ENCODE results near the gene PLCXD1. TPM values are rescaled to one million over a fixed set of nuclear protein-coding genes. Genes with fewer than 3 reads are reported as not detected.

The PLCXD1 gene
- total RNA-seq, 4 donors from 2014 or later, result 2.1 to 8.9 (median 2.4) TPM

GRCh38 chrX:265502-265901 lies 15.7 kb upstream of the PLCXD1 start:
- WGBS, result 94% methylated on average over 8 of the region's 8 CpGs
- DNase-seq (ENCODE audit: extremely low spot score), result no peak
- Histone ChIP-seq H3K9me3 (no peaks in the 10 kb centered on the region), H3K36me3 (no peaks in the 10 kb centered on the region), H3K27ac (replicated peaks in 1 of 4) (no peak overlapping the region), H3K4me1 (peaks cover 0 to 4% (median 0%) of the 10 kb centered on the region in 4 donors), H3K27me3 (no peaks in the 10 kb centered on the region), H3K4me3 (no peak overlapping the region)
- intact Hi-C loops (cut with DNase I), result no loop called here
- TF ChIP-seq POLR2A (IDR thresholded peaks at IDR 0.05; ENCODE audit: low read depth) (no peak), POLR2AphosphoS5 (IDR thresholded peaks at IDR 0.05) (no peak), EP300 (IDR thresholded peaks at IDR 0.05) (no peak)
- TF ChIP-seq, protein P1, sequence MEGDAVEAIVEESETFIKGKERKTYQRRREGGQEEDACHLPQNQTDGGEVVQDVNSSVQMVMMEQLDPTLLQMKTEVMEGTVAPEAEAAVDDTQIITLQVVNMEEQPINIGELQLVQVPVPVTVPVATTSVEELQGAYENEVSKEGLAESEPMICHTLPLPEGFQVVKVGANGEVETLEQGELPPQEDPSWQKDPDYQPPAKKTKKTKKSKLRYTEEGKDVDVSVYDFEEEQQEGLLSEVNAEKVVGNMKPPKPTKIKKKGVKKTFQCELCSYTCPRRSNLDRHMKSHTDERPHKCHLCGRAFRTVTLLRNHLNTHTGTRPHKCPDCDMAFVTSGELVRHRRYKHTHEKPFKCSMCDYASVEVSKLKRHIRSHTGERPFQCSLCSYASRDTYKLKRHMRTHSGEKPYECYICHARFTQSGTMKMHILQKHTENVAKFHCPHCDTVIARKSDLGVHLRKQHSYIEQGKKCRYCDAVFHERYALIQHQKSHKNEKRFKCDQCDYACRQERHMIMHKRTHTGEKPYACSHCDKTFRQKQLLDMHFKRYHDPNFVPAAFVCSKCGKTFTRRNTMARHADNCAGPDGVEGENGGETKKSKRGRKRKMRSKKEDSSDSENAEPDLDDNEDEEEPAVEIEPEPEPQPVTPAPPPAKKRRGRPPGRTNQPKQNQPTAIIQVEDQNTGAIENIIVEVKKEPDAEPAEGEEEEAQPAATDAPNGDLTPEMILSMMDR (IDR thresholded peaks at IDR 0.05), result no peak

DNA sequence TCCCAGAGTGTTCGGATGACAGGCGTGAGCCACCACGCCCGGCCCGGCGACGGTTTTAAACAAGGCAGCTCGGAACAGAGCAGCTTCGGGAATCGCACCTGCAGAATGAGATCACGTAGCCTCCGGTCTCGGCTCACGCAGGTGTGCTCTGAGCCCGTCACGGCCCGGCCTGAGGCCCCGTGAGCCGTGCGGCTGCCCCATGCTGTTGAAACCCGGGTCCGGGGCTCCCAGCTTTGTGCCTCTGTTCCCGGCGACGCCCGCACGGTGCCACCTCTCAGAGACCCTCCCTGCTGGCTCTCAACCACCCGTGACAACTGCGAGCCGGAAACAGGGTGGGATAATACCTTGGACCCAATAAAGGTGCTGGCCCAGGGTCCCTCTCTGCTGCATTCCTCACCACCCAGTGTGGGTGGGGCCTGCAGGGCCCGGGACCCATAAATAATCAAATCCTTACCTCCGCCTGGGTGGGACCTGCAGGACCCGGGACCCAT lies 13.4 kb upstream of the PLCXD1 start:
- no peak for TF ChIP-seq POLR2A (IDR thresholded peaks at IDR 0.05; ENCODE audit: low read depth)
- TF ChIP-seq EP300 (IDR thresholded peaks at IDR 0.05), result no peak
- TF ChIP-seq POLR2AphosphoS5 (IDR thresholded peaks at IDR 0.05), result no peak
- TF ChIP-seq, protein P1 (IDR thresholded peaks at IDR 0.05), result no peak
- no peak overlapping the region for H3K27ac ChIP-seq (replicated peaks in 1 of 4)
- DNase-seq (ENCODE audit: extremely low spot score), result no peak

GRCh38 chrX:270848-271367 lies 10.3 kb upstream of the PLCXD1 start:
- no peaks in the 10 kb centered on the region for H3K27me3 ChIP-seq
- no peak overlapping the region for H3K4me3 ChIP-seq
- peaks cover 6 to 8% (median 8%) of the 10 kb centered on the region in 4 donors for H3K4me1 ChIP-seq
- H3K9me3 ChIP-seq, result no peaks in the 10 kb centered on the region
- H3K27ac ChIP-seq (replicated peaks in 1 of 4), result no peak overlapping the region
- intact Hi-C loops (cut with DNase I), result no loop called here
- no peaks in the 10 kb centered on the region for H3K36me3 ChIP-seq
- no peak for TF ChIP-seq POLR2AphosphoS5 (IDR thresholded peaks at IDR 0.05)
- TF ChIP-seq, protein P1 (IDR thresholded peaks at IDR 0.05), result no peak
- TF ChIP-seq POLR2A (IDR thresholded peaks at IDR 0.05; ENCODE audit: low read depth), result no peak
- no peak for TF ChIP-seq EP300 (IDR thresholded peaks at IDR 0.05)
- WGBS, result 95% methylated on average over 8 of the region's 21 CpGs
- no peak for DNase-seq (ENCODE audit: extremely low spot score)

More for the DNA sequence above, 13.4 kb upstream of the PLCXD1 start:
- intact Hi-C loops (cut with DNase I), result no loop called here
- Histone ChIP-seq H3K9me3 (no peaks in the 10 kb centered on the region), H3K4me1 (no peaks in the 10 kb centered on the region), H3K4me3 (no peak overlapping the region), H3K27me3 (no peaks in the 10 kb centered on the region), H3K36me3 (no peaks in the 10 kb centered on the region)
- WGBS, result 75% methylated on average over 4 of the region's 33 CpGs

DNA sequence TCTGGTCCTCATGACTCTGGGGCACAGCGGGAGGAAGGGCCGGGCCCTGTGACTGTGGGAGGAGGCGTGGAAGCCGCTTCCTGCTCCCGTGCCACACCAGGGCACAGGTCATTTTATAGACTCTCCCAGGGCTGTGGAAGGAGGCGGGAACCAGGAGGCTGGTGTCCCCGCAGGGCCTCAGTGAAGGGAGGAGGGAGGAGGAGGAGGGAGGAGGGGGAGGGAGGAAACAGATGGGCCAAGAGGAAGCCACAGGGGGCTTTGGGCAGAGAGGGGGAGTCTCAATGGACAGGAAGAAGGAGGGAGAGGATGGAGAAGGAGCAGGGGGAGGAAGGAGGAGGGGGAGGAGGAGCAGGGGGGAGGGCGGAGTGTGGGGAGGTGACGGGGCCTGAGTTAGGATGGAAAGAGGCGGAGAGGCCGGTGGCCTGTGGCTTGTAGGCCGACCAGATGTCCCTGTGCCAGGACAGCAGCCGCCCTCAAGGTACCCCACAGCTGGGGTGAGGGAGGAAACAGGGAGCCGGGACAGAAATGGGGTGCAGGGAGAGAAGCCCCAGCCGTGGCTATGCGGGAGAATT lies 6.2 kb upstream of the PLCXD1 start:
- peak overlapping the region in 2 of 4 donors; percentile 9 to 54 for H3K27ac ChIP-seq (replicated peaks in 1 of 4)
- peaks cover 0 to 8% (median 0%) of the 10 kb centered on the region in 4 donors for H3K27me3 ChIP-seq
- H3K9me3 ChIP-seq, result no peaks in the 10 kb centered on the region
- H3K36me3 ChIP-seq, result no peaks in the 10 kb centered on the region
- WGBS, result 67% methylated on average over 14 of the region's 16 CpGs
- peak overlapping the region in 1 of 4 donors; percentile 62 for H3K4me3 ChIP-seq
- H3K4me1 ChIP-seq, result peaks cover 10 to 20% (median 19%) of the 10 kb centered on the region in 4 donors
- no peak for DNase-seq (ENCODE audit: extremely low spot score)
- intact Hi-C loops (cut with DNase I), result no loop called here
- TF ChIP-seq POLR2A (IDR thresholded peaks at IDR 0.05; ENCODE audit: low read depth) (no peak), EP300 (IDR thresholded peaks at IDR 0.05) (no peak), POLR2AphosphoS5 (IDR thresholded peaks at IDR 0.05) (no peak)
- TF ChIP-seq, protein P1 (IDR thresholded peaks at IDR 0.05), result no peak
